ENCODE data around the gene TMEM80.

Gene TMEM80

DNA sequence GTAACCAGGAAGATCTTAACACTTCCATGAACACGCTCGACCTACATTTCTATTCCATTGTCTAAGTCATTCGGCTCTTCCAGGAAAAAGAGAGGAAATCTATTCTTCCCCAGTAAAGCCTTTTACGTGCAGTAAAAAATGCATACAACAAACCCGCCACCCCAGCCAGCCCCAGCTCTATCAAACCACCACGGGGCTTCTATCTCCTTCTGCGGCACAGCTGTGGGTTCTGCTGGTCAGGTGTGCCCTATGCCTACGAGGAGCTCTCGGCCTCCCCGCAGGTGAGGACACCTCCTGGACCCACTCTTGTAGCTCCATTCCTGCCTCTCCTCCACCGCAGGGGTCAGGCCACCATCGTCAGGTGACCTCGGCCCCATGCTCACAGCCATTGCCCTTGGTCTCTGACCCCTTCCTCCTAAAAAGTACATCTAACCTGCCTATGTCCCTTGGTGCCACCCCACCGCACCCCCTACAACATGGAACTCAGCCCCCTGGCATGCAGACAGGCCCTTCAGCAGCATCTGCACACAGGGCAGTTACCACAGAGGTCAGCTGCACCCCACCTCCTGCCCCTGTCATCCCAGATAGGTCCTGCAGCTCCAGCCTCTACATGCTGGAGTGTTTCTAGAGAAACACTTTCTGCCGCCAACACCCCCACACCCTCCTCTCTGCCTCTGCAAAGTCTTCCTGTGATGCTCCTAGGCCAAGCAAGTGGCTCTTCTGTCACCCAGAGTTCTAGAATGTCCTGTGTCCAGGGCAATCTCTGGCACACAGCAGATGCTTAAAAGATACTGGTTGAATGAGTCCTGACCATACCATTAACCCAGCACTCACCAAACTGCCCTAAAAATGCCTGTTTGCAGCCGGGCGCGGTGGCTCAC is 3.7 kb upstream of the TMEM80 start:
- H3K27me3 Mint-ChIP-seq = no peaks in the 10 kb centered on the region
- peak overlapping the region; percentile 51 to 88 for H3K4me3 Mint-ChIP-seq
- no peak for DNase-seq
- peak overlapping the region in 1 of 2 donors; percentile 81 for H3K27ac Mint-ChIP-seq
- ATAC-seq = no peak
- H3K4me1 Mint-ChIP-seq = peaks cover 60% of the 10 kb centered on the region
- H3K9me3 Mint-ChIP-seq = no peaks in the 10 kb centered on the region

DNA sequence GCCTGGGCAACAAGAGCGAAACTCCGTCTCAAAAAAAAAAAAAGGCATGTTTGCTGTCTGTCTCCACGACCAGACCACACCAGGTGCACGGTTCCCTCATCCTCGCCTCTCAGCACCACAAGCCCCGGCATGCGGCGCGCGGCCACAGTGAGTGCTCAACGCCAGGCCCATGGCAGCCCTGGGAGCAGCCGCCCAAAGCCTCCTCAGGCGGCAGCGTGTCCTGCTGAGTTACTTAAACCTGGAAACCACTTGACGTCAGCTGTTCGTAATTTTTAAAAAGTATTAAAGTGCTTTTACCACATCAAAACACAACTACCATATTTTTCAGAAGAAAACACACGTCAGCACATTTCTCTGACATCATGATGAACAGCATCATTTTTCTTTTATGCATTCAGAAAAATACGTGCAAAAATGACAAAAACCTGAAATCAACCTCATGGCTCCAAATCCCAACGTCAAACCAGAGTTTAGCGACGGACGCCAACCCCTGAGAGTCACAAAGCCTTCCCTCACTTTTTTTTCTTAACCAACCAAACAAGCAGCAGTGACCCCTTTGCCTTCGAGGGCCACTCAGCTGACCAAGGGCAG is 2.7 kb upstream of the TMEM80 start:
- peak overlapping the region; percentile 88 to 97 for H3K4me3 Mint-ChIP-seq
- H3K9me3 Mint-ChIP-seq = no peaks in the 10 kb centered on the region
- H3K27me3 Mint-ChIP-seq = no peaks in the 10 kb centered on the region
- H3K4me1 Mint-ChIP-seq = peaks cover 64% of the 10 kb centered on the region
- DNase-seq (peak in 1 of 2 donors; percentile 67), ATAC-seq (no peak)
- H3K27ac Mint-ChIP-seq = peak overlapping the region in 1 of 2 donors; percentile 29

DNA sequence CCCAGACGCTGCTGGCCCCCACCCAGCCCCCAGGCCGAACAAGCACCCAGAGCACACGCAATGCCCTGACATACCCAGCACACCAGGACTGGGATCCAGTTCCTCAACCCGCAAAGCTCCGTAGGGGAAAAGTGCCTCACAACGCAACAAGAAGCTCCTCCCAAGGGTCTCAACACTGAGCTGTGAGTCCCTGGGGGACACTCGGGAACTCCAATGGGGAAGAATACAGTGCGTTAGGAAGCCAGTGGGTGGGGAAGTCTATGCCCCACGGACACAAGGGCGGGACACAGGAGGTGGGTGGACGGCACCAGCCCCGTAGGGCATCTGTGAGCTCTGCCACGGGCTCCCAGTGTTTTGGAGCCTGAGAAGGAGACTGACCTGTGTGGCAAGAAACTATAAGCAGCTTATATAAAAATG is 2.2 kb upstream of the TMEM80 start:
- Mint-ChIP-seq H3K4me1 (peaks cover 69% of the 10 kb centered on the region), H3K27ac (peak overlapping the region; percentile 96 to 98), H3K4me3 (peak overlapping the region; percentile 88 to 97), H3K27me3 (no peaks in the 10 kb centered on the region), H3K9me3 (no peaks in the 10 kb centered on the region)
- DNase-seq (no peak), ATAC-seq (no peak)

DNA sequence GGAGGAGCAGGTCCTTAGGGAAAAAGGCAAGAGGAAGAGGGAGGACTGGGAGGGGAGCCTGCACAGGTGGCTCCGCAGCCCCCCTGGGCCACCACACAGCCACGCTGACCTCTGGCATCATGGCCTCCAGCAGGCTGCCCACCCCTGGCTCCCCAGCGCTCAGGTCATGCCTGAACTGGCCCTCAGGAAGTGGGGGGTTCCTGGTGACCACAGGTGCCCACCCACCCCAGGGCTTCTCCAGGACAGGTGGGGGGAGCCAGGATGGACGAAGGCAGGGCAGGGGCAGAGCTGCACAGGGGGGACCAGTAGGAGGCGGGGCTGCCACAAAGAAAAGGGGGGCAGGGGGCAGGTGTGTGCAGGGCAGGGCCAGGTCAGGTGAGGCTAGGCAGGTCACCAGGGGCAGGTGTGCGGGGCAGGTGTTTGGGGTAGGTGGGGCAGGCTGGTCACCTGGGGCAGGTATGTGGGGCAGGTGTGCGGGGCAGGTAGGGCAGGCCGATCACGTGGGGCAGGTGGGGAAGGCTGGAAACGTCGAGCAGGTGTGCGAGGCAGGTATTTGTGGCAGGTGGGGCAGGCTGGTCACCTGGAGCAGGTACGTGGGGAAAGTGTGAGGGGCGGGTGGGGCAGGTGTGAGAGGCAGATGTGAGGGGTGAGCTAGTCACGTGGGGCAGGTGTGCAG is 1.6 kb upstream of the TMEM80 start:
- Mint-ChIP-seq H3K4me1 (peaks cover 75% of the 10 kb centered on the region), H3K4me3 (peak overlapping the region; percentile 88 to 97), H3K27ac (peak overlapping the region; percentile 96 to 98), H3K27me3 (no peaks in the 10 kb centered on the region), H3K9me3 (no peaks in the 10 kb centered on the region)
- ATAC-seq (no peak), DNase-seq (no peak)

DNA sequence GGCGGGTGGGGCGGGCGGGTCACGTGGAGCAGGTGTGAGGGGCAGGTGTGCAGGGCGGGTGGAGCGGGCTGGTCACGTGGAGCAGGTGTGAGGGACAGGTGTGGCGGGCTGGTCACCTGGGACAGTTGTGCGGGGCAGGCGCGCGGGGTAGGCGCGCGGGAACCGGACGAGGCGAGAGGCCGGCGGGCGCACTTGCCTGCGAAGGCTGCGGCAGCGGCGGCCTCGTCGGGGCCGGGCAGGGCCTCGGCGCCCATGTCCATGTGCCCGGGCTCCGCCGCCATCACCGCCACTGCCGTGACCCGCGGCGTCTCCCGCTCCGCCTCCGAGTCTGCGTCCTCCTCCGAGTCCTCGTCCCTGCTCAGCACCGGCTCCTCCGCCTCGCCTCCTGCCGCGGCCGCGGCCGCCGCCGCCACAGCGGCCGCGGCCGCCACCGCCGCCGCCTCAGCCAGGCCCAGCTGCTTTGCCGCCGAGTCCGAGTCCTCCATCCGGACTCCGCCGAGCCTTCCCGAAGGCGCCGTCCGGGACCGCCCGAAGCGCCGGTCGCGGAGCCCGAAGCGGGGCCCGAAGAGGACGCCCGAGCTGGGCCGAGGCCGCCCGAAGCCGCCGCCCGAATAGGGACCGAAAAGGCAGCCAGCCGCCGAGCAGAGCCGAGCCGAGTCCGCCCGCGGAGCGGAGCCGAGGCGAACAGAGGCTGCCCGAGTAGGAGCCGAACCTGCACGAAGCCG is 891 bp upstream of the TMEM80 start, which contains the start of gene DEAF1:
TSS of gene DEAF1 (minus strand) at position 660 of the 725 bp plus-strand sequence. CDS start at position 485, 175 bp downstream.
- H3K4me3 Mint-ChIP-seq = peak within 1 kb of the TSS; percentile 88 to 97
- ATAC-seq (peak; percentile 83), DNase-seq (peak; percentile 100)
- H3K27me3 Mint-ChIP-seq = no peaks in the 10 kb centered on the region
- H3K4me1 Mint-ChIP-seq = peaks cover 74% of the 10 kb centered on the region
- H3K9me3 Mint-ChIP-seq = no peaks in the 10 kb centered on the region
- peak within 1 kb of the TSS; percentile 97 to 99 for H3K27ac Mint-ChIP-seq

DNA sequence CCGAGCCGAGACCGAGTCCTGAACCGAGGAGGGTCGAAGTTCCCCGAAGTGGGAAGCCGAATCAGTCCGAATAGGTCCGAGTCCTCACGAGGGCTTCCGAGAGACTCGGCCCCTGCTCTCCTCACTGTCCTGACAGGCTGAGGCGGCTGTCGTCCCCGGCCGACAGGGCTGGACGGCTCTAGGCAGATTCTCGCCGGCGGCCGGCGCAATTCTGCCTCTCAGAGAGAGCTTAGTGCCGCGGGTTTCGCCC is 403 bp upstream of the TMEM80 start:
- peak overlapping the region; percentile 97 to 99 for H3K27ac Mint-ChIP-seq
- peak overlapping the region; percentile 84 to 97 for H3K4me3 Mint-ChIP-seq
- ATAC-seq (no peak), DNase-seq (no peak)
- peaks cover 70% of the 10 kb centered on the region for H3K4me1 Mint-ChIP-seq
- no peaks in the 10 kb centered on the region for H3K27me3 Mint-ChIP-seq
- no peaks in the 10 kb centered on the region for H3K9me3 Mint-ChIP-seq

DNA sequence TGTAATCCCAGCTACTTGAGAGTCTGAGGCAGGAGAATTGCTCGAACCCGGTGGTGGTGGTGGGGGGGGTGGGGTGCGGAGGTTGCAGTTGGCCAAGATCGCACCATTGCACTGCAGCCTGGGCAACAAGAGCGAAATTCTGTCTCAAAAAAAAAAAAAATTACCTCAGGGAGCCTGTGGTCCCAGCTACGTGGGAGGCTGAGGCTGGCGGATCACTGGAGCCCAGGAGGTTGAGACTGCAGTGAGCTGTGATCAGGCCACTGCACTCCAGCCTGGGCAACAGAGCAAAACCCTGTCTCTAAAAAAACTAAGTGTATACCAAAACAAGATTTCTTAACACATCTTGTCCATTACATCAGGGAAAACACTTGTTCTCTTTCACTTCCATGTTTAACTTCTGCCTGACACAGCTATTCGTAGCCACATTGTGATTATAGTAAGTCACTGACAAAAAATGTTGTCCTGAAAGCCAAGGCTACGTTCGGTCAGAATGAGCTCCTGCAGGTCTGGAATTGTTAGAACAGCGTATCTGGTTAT is 1.4 kb downstream of the TMEM80 start:
- Mint-ChIP-seq H3K27me3 (no peaks in the 10 kb centered on the region), H3K27ac (no peak overlapping the region), H3K9me3 (no peaks in the 10 kb centered on the region), H3K4me1 (peaks cover 52% of the 10 kb centered on the region), H3K4me3 (peak overlapping the region; percentile 84 to 97)
- no peak for DNase-seq
- ATAC-seq = no peak

DNA sequence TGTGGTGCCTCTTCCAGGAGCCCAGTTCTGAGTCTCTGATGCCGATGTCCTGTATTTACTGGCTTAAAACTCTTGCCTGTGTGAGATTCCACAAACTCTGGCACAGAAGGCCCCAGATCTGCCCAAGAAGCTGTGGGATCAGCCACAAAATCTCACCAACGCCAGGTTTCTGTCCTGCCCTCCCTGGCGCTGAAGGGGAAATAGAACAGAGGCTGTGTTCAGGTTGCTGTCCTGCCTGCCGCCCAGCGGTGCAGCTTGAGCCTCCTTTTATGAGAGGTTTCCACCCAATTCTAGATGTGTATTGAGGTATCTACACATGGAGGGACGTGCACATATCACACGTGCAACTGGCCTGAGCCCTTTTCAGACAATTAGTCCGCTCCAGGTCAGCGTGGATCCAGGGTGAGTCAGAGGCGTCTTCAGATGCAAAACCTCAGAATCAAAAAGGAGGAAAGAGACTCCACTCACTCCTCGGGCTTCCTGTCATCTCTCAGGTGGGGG is 2.2 kb downstream of the TMEM80 start:
- Mint-ChIP-seq H3K4me1 (peaks cover 48% of the 10 kb centered on the region), H3K4me3 (peak overlapping the region in 1 of 2 donors; percentile 51), H3K27me3 (no peaks in the 10 kb centered on the region), H3K9me3 (no peaks in the 10 kb centered on the region), H3K27ac (peak overlapping the region; percentile 30 to 63)
- DNase-seq (no peak), ATAC-seq (no peak)

DNA sequence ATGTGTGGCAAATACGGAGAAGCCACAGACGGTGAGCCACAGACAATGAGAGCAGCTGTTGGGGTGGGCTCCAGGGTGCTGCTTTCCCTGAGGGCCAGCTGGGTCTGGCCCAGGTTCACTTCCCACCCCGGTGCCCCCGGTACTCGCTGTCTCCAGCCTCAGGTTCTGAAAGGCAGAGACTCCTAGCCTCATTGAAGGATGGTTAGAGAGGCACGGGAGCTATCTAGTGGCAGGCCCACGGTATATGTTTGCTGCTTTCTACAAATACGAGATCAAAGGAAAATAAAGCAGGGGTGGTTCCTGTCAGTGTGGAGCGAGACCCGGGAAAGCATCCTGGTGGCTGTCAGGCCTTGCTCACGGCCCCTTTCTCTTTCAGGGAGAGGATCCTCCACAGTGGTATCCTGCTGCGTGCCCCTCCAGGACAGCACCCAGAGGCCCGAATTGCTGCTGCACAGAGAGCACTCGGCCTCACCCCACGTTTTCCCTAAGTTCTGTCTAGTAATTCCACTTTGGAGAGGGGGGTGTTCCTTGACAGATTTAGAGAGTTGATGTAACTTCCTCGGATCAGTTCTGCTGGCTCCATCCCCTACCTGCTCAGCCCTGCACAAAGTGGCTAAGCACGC is 3.0 kb downstream of the TMEM80 start:
- no peak overlapping the region for H3K4me3 Mint-ChIP-seq
- H3K27ac Mint-ChIP-seq = peak overlapping the region in 1 of 2 donors; percentile 9

DNA sequence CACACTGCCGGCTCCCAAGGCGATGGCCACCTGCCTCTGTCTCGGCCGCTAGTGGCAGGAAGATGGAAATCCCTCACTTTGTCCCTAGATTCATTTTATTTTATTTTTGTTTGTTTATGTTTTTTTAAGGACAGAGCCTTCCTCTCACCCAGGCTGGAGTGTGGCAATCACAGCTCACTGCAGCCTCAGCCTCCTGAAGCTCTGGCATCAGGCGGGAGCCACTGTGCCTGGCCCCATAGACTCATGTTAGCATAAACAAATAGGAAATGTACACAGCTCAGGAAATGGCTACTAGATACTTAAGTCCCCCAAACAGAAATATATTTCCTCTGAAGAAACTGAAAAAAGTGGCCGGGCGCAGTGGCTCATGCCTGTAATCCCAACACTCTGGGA is 3.5 kb downstream of the TMEM80 start:
- Mint-ChIP-seq H3K27me3 (no peaks in the 10 kb centered on the region), H3K4me1 (peaks cover 38% of the 10 kb centered on the region), H3K27ac (no peak overlapping the region), H3K4me3 (no peak overlapping the region), H3K9me3 (no peaks in the 10 kb centered on the region)
- ATAC-seq = no peak
- no peak for DNase-seq

More for the DNA sequence above, 3.0 kb downstream of the TMEM80 start:
- no peak for ATAC-seq
- no peaks in the 10 kb centered on the region for H3K27me3 Mint-ChIP-seq
- peaks cover 43% of the 10 kb centered on the region for H3K4me1 Mint-ChIP-seq
- no peaks in the 10 kb centered on the region for H3K9me3 Mint-ChIP-seq
- DNase-seq = no peak

DNA sequence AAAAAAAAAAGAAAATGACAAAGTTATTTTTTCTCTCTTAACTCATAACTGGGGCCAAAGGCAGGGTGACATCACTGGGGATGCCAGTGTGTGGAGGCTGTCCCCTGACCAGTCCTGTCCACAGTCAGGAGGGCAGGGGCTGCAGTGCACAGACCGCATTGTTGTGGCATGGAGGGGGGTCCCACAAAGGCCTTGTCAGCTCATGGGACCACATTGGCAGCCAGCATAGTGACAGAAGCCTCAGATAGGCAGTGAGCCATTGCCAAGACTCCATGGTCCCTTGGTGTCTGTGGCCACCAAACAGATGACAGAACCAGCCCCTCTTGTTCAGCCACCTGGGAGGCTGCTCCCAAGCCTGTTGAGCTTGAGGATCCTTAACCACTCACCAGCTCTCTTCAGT is 4.1 kb downstream of the TMEM80 start:
- Mint-ChIP-seq H3K27me3 (no peaks in the 10 kb centered on the region), H3K4me3 (no peak overlapping the region), H3K4me1 (peaks cover 37% of the 10 kb centered on the region), H3K9me3 (no peaks in the 10 kb centered on the region), H3K27ac (no peak overlapping the region)
- DNase-seq (no peak), ATAC-seq (no peak)

DNA sequence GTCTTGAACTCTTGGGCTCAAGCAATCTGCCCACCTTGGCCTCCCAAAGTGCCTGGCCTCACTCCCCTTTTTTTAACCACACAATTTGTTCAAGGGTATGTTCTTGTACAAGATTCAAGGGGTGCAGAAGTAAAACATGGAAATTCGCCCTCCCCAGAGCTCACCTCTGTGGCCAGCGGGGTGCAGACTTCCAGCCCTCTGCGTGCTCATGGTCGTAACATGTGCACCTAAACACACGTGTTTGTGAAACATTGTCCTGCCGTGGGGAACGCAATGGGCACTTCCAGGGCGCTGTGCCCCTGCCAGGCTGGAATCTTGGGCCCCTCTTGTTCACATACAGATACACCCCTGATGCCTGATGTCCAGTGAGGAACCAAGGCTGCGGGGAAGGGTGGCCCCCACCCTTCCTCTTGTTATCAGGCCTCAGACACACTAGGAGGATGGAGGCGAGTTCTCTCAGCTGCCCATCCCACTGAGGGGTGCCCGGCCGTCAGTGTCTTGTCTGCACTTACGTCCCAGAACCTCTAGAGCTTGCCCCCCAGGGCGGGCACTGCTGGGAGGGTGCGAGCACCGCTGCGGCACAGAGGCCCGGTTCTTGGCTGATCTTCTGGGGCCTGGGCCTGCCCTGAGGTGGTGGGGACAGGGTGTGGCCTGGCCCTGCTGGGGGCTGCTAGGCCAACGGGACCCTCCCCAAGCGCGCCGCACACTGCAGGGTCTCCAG is 6.3 kb downstream of the TMEM80 start:
- no peak overlapping the region for H3K4me3 Mint-ChIP-seq
- peaks cover 11% of the 10 kb centered on the region for H3K27me3 Mint-ChIP-seq
- no peak for ATAC-seq
- H3K4me1 Mint-ChIP-seq = peaks cover 41% of the 10 kb centered on the region
- no peak overlapping the region for H3K27ac Mint-ChIP-seq
- H3K9me3 Mint-ChIP-seq = no peaks in the 10 kb centered on the region
- no peak for DNase-seq

DNA sequence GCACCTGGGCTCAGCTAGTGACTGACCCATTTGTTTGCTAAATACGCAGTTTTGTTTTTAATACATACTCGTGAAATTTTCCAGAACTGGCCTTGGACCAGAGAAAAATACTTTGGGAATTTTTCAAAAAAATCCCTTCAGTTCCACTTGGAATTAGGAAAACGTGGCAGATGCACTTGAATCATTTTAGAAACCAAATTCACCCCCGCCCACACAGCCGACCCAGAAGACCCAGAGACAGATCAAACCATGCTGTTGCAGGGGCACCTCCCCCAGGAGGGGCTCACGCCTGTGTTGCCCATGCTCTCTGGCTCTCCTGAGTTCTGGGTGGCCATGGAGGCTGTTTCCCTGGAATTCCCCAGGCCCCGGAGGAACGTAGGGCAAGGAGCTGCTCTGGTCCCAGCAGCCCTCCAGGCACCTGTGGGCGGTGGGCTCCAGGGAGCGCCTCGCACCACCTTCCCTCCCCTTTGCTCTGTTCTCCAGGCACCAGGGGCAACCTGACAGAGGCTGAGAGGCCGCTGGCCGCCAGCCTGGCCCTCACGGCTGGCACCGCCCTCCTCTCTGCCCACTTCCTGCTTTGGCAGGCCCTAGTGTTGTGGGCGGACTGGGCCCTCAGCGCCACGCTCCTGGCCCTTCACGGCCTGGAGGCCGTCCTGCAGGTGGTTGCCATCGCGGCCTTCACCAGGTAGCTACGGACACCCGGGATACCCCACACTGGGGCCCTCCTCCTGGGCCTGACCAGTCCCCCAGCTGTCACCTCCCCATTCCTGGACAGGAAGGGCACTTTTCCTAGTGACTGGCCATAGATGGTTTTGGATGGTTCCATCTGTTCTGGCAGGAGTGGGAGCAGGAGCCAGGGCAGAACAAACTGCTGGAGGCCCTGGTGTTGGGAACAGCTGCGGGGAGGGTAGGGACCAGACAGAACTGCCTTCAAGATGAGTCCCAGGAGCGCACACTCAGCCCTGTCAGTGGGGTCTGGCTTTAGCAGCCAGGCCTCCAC is 7.1 kb downstream of the TMEM80 start:
- ATAC-seq = no peak
- H3K27ac Mint-ChIP-seq = peak overlapping the region in 1 of 2 donors; percentile 95
- no peak for DNase-seq
- no peak overlapping the region for H3K4me3 Mint-ChIP-seq
- H3K9me3 Mint-ChIP-seq = no peaks in the 10 kb centered on the region
- H3K4me1 Mint-ChIP-seq = peaks cover 40% of the 10 kb centered on the region
- peaks cover 20% of the 10 kb centered on the region for H3K27me3 Mint-ChIP-seq

Measured in stimulated activated naive CD8-positive, alpha-beta T cell treated with anti-CD3 and anti-CD28 coated beads, Interleukin-15, amount 100 ng/mL, for 72 hours (primary cell).